Subcutaneous adipose tissue (tissue), 4 donors: ENCODE results near the gene ADAM12. TPM values are rescaled to one million over a fixed set of nuclear protein-coding genes. Genes with fewer than 3 reads are reported as not detected.

Experiments used
- CTCF ChIP-seq: fragments of 450-650 bp; IDR thresholded peaks from one replicate; pipeline ENCODE4 v1.5.1; 2016; ENCODE audit warnings: low read depth, mild to moderate bottlenecking, control low read depth, antibody characterized with exemption, moderate library complexity
- total RNA-seq, 4 donors: library from RNA; depleted of rRNA; stranded (reverse); fragments of >200 nt; gene quantifications; one replicate each; pipeline ENCODE4 v1.1.0, GENCODE V29; 2016

The ADAM12 gene
- total RNA-seq, 4 donors from 2014 or later = 11.5 to 20.4 (median 14.5) TPM

- no peak for TF ChIP-seq CTCF
Observed at GRCh38 chr10:126402721-126403695, 14.7 kb upstream of the ADAM12 start.

- TF ChIP-seq CTCF = no peak
Observed at GRCh38 chr10:126400641-126401040, 12.4 kb upstream of the ADAM12 start.

GRCh38 chr10:126398924-126399323 is 10.6 kb upstream of the ADAM12 start:
- TF ChIP-seq CTCF = no peak

GRCh38 chr10:126398383-126398743 is 10.1 kb upstream of the ADAM12 start:
- TF ChIP-seq CTCF = no peak

GRCh38 chr10:126397640-126398382 is 9.5 kb upstream of the ADAM12 start:
- TF ChIP-seq CTCF = no peak

- TF ChIP-seq CTCF = no peak
Observed at GRCh38 chr10:126397156-126397555, 8.9 kb upstream of the ADAM12 start.

GRCh38 chr10:126394948-126395347 is 6.7 kb upstream of the ADAM12 start:
- TF ChIP-seq CTCF = no peak
